Natural killer cell (primary cell): ENCODE results near the gene PIP4K2B. TPM values are rescaled to one million over a fixed set of nuclear protein-coding genes. Genes with fewer than 3 reads are reported as not detected.
A peak's percentile ranks its signal among the peaks of the same experiment; 100 is the strongest.

ENCODE experiments used
- ATAC-seq, 3 donors: fragments of 150-1000 bp in 2 of 3; fragments of 200-7000 bp in 1 of 3; cut with Tn5 transposase; 1 replicate in 1 of 3; 2 replicates in 2 of 3; pipeline ENCODE4 v1.10.0; 2021; ENCODE audit warnings: mild to moderate bottlenecking in 2 of 3, moderate library complexity in 2 of 3
- DNase-seq, 2 donors: peaks; one replicate each; pipeline versions ENCODE4 v3.0.0 to v3.0.0-alpha.2; 2013 to 2021; ENCODE audit warnings: mixed read lengths in 1 of 2
- H3K27ac ChIP-seq: one replicate; pipeline ENCODE4 v1.5.1; 2013; ENCODE audit warnings: mild to moderate bottlenecking, low read length
- H3K27me3 ChIP-seq: one replicate; pipeline ENCODE4 v1.6.1; 2013; ENCODE audit warnings: low read length; ENCODE audit not compliant: control insufficient read depth, insufficient read depth
- H3K36me3 ChIP-seq: one replicate; pipeline ENCODE4 v1.6.1; 2013; ENCODE audit warnings: low read length; ENCODE audit not compliant: control insufficient read depth, insufficient read depth
- H3K4me1 ChIP-seq: one replicate; pipeline ENCODE4 v1.6.1; 2013; ENCODE audit warnings: low read length; ENCODE audit not compliant: control insufficient read depth, insufficient read depth
- H3K4me3 ChIP-seq: one replicate; pipeline ENCODE4 v1.5.1; 2013; ENCODE audit warnings: low read length
- H3K9me3 ChIP-seq: one replicate; pipeline ENCODE4 v1.6.1; 2013; ENCODE audit warnings: low read length; ENCODE audit not compliant: control insufficient read depth, insufficient read depth
- H3K27ac Mint-ChIP-seq, 2 donors: one replicate each; pipeline ENCODE4 v1.8.0; 2022; ENCODE audit warnings: mild to moderate bottlenecking in 2 of 2, mixed read lengths in 2 of 2, moderate library complexity in 1 of 2
- H3K27me3 Mint-ChIP-seq, 2 donors: one replicate each; pipeline ENCODE4 v1.8.0; 2022; ENCODE audit warnings: low read depth in 2 of 2, mixed read lengths in 2 of 2
- H3K36me3 Mint-ChIP-seq: one replicate; pipeline ENCODE4 v1.8.0; 2022; ENCODE audit warnings: mixed read lengths
- H3K4me1 Mint-ChIP-seq, 2 donors: one replicate each; pipeline ENCODE4 v1.8.0; 2022; ENCODE audit warnings: mixed read lengths in 2 of 2
- H3K4me3 Mint-ChIP-seq: one replicate; pipeline ENCODE4 v1.8.0; 2022; ENCODE audit warnings: mild to moderate bottlenecking, moderate library complexity, mixed read lengths
- H3K9me3 Mint-ChIP-seq, 2 donors: one replicate each; pipeline ENCODE4 v1.8.0; 2022; ENCODE audit warnings: mixed read lengths in 2 of 2
- CTCF ChIP-seq: fragments of 200-600 bp; IDR thresholded peaks from one replicate; pipeline ENCODE4 v1.8.0; 2022; ENCODE audit warnings: antibody characterized with exemption
- WGBS: methylation state at CpG from one replicate; pipeline ENCODE4 v1.1.7; 2013; ENCODE audit warnings: missing lambda C conversion rate; ENCODE audit not compliant: insufficient coverage; 5-methylcytosine and 5-hydroxymethylcytosine counted together
- intact Hi-C: fragments of 100-400 bp; cut with micrococcal nuclease; formaldehyde crosslinking; loops from one replicate; pipeline ENCODE4 v1.14.2; 2022
- total RNA-seq, 4 donors: library from RNA; stranded (reverse); fragments of 120-200 nt in 1 of 4; gene quantifications; one replicate each; pipeline versions ENCODE4 v1.2.3 to v1.2.4, GENCODE V29; 2013 to 2022

The PIP4K2B gene
- total RNA-seq, 3 donors from 2014 or later (not counting 1 experiment from before 2014, with no cell fraction given), result 26.8 to 36.8 (median 36.3) TPM

GRCh38 chr17:38748892-38749222 is 50.5 kb downstream of the PIP4K2B start:
- Histone ChIP-seq H3K4me3 (no peak overlapping the region), H3K27me3 (peaks cover 41% of the 10 kb centered on the region), H3K9me3 (no peaks in the 10 kb centered on the region), H3K27ac (no peak overlapping the region), H3K4me1 (peaks cover 67% of the 10 kb centered on the region), H3K36me3 (no peaks in the 10 kb centered on the region)
- 2% methylated on average over 32 of the region's 32 CpGs for WGBS
- Mint-ChIP-seq H3K4me1 (peaks cover 48 to 57% of the 10 kb centered on the region in 2 donors), H3K27me3 (peaks cover 50% of the 10 kb centered on the region in 2 donors), H3K4me3 (peak overlapping the region; percentile 96), H3K9me3 (no peaks in the 10 kb centered on the region), H3K27ac (no peak overlapping the region), H3K36me3 (peaks cover 7% of the 10 kb centered on the region)
- DNase-seq (no peak), ATAC-seq (no peak)
- intact Hi-C loops, result no loop called here
- no peak for TF ChIP-seq CTCF

GRCh38 chr17:38748149-38748891 is 51.0 kb downstream of the PIP4K2B start, which contains the start of gene PCGF2:
PCGF2 (minus strand) TSS chr17:38748336; CDS start chr17:38740402, 7,934 bp downstream.
- peaks cover 62% of the 10 kb centered on the region for H3K4me1 ChIP-seq
- no peaks in the 10 kb centered on the region for H3K36me3 ChIP-seq
- H3K27me3 ChIP-seq, result peaks cover 44% of the 10 kb centered on the region
- DNase-seq, result no peak
- Mint-ChIP-seq H3K27me3 (peaks cover 50% of the 10 kb centered on the region in 2 donors), H3K4me3 (peak within 1 kb of the TSS; percentile 96), H3K27ac (no peak within 1 kb of the TSS), H3K4me1 (peaks cover 42 to 52% of the 10 kb centered on the region in 2 donors), H3K36me3 (peaks cover 7% of the 10 kb centered on the region), H3K9me3 (no peaks in the 10 kb centered on the region)
- H3K9me3 ChIP-seq, result no peaks in the 10 kb centered on the region
- ATAC-seq, result no peak
- TF ChIP-seq CTCF, result no peak
- H3K27ac ChIP-seq, result no peak within 1 kb of the TSS
- WGBS, result under 1% methylated on average over 24 of the region's 47 CpGs
- intact Hi-C loops, result no loop called here
- peak within 1 kb of the TSS; percentile 14 for H3K4me3 ChIP-seq

GRCh38 chr17:38747463-38748148 is 51.8 kb downstream of the PIP4K2B start:
- intact Hi-C loops, result no loop called here
- H3K4me1 Mint-ChIP-seq, result peaks cover 37 to 46% of the 10 kb centered on the region in 2 donors
- peaks cover 50 to 53% of the 10 kb centered on the region in 2 donors for H3K27me3 Mint-ChIP-seq
- H3K36me3 Mint-ChIP-seq, result peaks cover 4% of the 10 kb centered on the region
- peak overlapping the region; percentile 70 for H3K4me3 Mint-ChIP-seq
- Histone ChIP-seq H3K4me1 (peaks cover 57% of the 10 kb centered on the region), H3K27me3 (peaks cover 45% of the 10 kb centered on the region), H3K36me3 (no peaks in the 10 kb centered on the region), H3K27ac (no peak overlapping the region), H3K9me3 (no peaks in the 10 kb centered on the region), H3K4me3 (peak overlapping the region; percentile 14)
- H3K9me3 Mint-ChIP-seq, result no peaks in the 10 kb centered on the region
- H3K27ac Mint-ChIP-seq, result no peak overlapping the region
- TF ChIP-seq CTCF, result no peak
- peak in 1 of 2 donors; percentile 36 for DNase-seq
- no peak for ATAC-seq
- WGBS, result under 1% methylated on average over 58 of the region's 64 CpGs
